ENCODE data around the gene AEBP1.

DNA sequence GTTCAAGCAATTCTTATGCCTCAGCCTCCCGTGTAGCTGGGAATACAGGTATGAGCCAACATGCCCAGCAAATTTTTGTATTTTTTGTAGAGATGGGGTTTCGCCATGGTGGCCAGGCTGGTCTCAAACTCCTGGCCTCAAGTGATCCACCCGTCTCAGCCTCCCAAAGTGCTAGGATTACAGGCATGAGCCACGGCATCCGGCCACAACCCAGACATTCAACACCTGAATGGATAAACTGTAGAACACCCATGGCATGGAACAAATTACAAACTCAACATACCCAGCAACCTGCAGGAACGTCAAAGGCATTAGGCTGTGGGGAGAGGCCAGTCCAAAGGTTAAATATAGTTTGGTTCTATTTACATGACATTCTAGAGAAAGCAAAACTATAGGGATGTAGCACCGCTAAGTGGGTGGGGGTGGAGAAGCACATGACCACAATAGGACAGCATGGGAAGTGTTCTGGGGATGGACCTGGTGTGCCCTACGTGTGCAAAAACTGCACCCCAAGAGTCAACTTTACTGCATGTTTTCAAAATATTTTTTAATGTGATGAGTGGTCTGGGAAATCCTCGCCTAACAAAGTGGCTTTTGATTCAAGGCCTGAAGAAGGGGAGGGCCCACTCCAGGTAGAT is 32.3 kb upstream of the AEBP1 start:
- TF ChIP-seq, protein P1, sequence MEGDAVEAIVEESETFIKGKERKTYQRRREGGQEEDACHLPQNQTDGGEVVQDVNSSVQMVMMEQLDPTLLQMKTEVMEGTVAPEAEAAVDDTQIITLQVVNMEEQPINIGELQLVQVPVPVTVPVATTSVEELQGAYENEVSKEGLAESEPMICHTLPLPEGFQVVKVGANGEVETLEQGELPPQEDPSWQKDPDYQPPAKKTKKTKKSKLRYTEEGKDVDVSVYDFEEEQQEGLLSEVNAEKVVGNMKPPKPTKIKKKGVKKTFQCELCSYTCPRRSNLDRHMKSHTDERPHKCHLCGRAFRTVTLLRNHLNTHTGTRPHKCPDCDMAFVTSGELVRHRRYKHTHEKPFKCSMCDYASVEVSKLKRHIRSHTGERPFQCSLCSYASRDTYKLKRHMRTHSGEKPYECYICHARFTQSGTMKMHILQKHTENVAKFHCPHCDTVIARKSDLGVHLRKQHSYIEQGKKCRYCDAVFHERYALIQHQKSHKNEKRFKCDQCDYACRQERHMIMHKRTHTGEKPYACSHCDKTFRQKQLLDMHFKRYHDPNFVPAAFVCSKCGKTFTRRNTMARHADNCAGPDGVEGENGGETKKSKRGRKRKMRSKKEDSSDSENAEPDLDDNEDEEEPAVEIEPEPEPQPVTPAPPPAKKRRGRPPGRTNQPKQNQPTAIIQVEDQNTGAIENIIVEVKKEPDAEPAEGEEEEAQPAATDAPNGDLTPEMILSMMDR (IDR thresholded peaks at IDR 0.05), result no peak
- no peak for TF ChIP-seq POLR2A (IDR thresholded peaks at IDR 0.05)
